K562 (cell line): Measurements from ENCODE around the gene SCAANT1. TPM values are rescaled to one million over a fixed set of nuclear protein-coding genes. Genes with fewer than 3 reads are reported as not detected.

Source experiments
- ATAC-seq: fragments of 200-7000 bp; cut with Tn5 transposase; 3 replicates; pipeline ENCODE4 v1.9.1; 2020; ENCODE audit warnings: moderate library complexity
- BruUV-seq: library from RNA; stranded (reverse); fragments of 400-500 nt; replicated peaks from 2 replicates; lab custom pipeline; 2021; lab: Mats Ljungman, UMichigan
- CTCF ChIA-PET: fragments of 300-600 bp; formaldehyde crosslinking; extraction: SDS; loops from one replicate; lab custom pipeline; 2021; ENCODE audit warnings: low intra/inter-chr PET ratio; lab: Yijun Ruan, JAX
- POLR2A ChIA-PET: fragments of 300-600, 350-650 bp; sonication (Branson Sonifier 250); formaldehyde crosslinking; extraction: SDS; loops from one replicate; lab custom pipeline; 2021; ENCODE audit warnings: antibody characterized with exemption, inconsistent platforms; lab: Yijun Ruan, JAX
- DNase-seq, 4 experiments: peaks; one replicate each; pipeline versions ENCODE4 v3.0.0 to v3.0.0-alpha.2; 2011 to 2018; ENCODE audit warnings: low spot score in 3 of 4, mixed read lengths in 3 of 4; ENCODE audit errors: extremely low read depth in 1 of 4
- FAIRE-seq: peaks from 2 replicates; lab custom pipeline; 2011; peaks lifted over from hg19 to GRCh38; lab: Jason Lieb, UNC
- H2AFZ ChIP-seq: 2 replicates; pipeline ENCODE4 v1.6.0; 2011; ENCODE audit warnings: low read depth, low read length, control low read depth, inconsistent platforms
- H3K27ac ChIP-seq: fragments of 200-600 bp; 3 replicates; pipeline ENCODE4 v1.8.0; 2011; ENCODE audit warnings: low read depth, mild to moderate bottlenecking, control low read depth, inconsistent platforms, low read length, moderate library complexity, mixed read lengths; ENCODE audit errors: extremely low read depth
- H3K27me3 ChIP-seq, 2 experiments: fragments of 300-600 bp in 1 of 2; 2 replicates in 1 of 2; 3 replicates in 1 of 2; pipeline versions ENCODE4 v1.6.0 to v1.8.0; 2011; ENCODE audit warnings: inconsistent platforms in 2 of 2, low read length in 2 of 2, mild to moderate bottlenecking in 1 of 2, mixed read lengths in 1 of 2, moderate library complexity in 1 of 2; ENCODE audit not compliant: control insufficient read depth in 2 of 2, insufficient read depth in 2 of 2
- H3K36me3 ChIP-seq: fragments of 300-600 bp; 3 replicates; pipeline ENCODE4 v1.8.0; 2011; ENCODE audit warnings: mild to moderate bottlenecking, low read length, inconsistent platforms; ENCODE audit not compliant: control insufficient read depth, insufficient read depth
- H3K4me1 ChIP-seq, 2 experiments: fragments of 200-600 bp in 1 of 2; replicated peaks in 1 of 2; 2 replicates in 1 of 2; 3 replicates in 1 of 2; pipeline versions ENCODE4 v1.5.1 to v1.8.0; 2011; ENCODE audit warnings: inconsistent platforms in 2 of 2, low read length in 2 of 2, mild to moderate bottlenecking in 1 of 2, mixed read lengths in 1 of 2, moderate library complexity in 1 of 2; ENCODE audit not compliant: control insufficient read depth in 2 of 2, insufficient read depth in 2 of 2
- H3K4me2 ChIP-seq: 2 replicates; pipeline ENCODE4 v1.6.1; 2011; ENCODE audit warnings: low read length, control low read depth, inconsistent platforms, mixed read lengths; ENCODE audit not compliant: insufficient read depth
- H3K4me3 ChIP-seq: fragments of 200-600 bp; sonication (generic), shearing (Covaris generic); 2 replicates; pipeline ENCODE4 v1.5.1; 2016; ENCODE audit warnings: control low read depth, inconsistent platforms
- H3K79me2 ChIP-seq: fragments of 200-600 bp; 3 replicates; pipeline ENCODE4 v1.8.0; 2011; ENCODE audit warnings: low read length, inconsistent platforms; ENCODE audit not compliant: control insufficient read depth, insufficient read depth
- H3K9ac ChIP-seq, 2 experiments: 2 replicates each; pipeline versions ENCODE4 v1.6.0 to v1.6.1; 2011; ENCODE audit warnings: low read depth in 2 of 2, low read length in 2 of 2, control low read depth in 1 of 2, inconsistent platforms in 1 of 2, mild to moderate bottlenecking in 1 of 2, mixed read lengths in 1 of 2; ENCODE audit not compliant: insufficient read depth in 1 of 2
- H3K9me1 ChIP-seq: one replicate; pipeline ENCODE4 v1.6.0; 2011; ENCODE audit warnings: inconsistent platforms, mild to moderate bottlenecking, low read length, moderate library complexity; ENCODE audit not compliant: control insufficient read depth, insufficient read depth
- H3K9me3 ChIP-seq: replicated peaks from 2 replicates; pipeline ENCODE4 v1.5.1; 2011; ENCODE audit warnings: low read depth, low read length, inconsistent platforms; ENCODE audit not compliant: control insufficient read depth, insufficient read depth
- H4K20me1 ChIP-seq: replicated peaks from 2 replicates; pipeline ENCODE4 v1.6.1; 2011; ENCODE audit warnings: low read length, inconsistent platforms, mixed read lengths; ENCODE audit not compliant: control insufficient read depth, insufficient read depth
- ATF6 ChIP-seq: sonication (generic); formaldehyde crosslinking; IDR thresholded peaks from 2 replicates; pipeline ENCODE4 v1.4.0; 2020; ENCODE audit warnings: mild to moderate bottlenecking, missing genetic modification reagents
- BRD4 ChIP-seq: fragments of 200-600 bp; sonication (generic); IDR thresholded peaks from 2 replicates; pipeline ENCODE4 v1.6.1; 2017; ENCODE audit warnings: inconsistent platforms
- CREB3L1 ChIP-seq: fragments of 450-650 bp; IDR thresholded peaks from 2 replicates; pipeline ENCODE4 v1.6.1; 2014; ENCODE audit warnings: low read depth, mild to moderate bottlenecking, moderate library complexity, borderline replicate concordance
- HDAC6 ChIP-seq: IDR thresholded peaks from 2 replicates; pipeline ENCODE4 v1.6.1; 2012; ENCODE audit warnings: low read depth, mild to moderate bottlenecking, control low read depth, inconsistent platforms, low read length, moderate library complexity
- HINFP ChIP-seq: fragments of 450-650 bp; conservative IDR thresholded peaks from 2 replicates; pipeline ENCODE4 v1.6.1; 2016; ENCODE audit warnings: missing genetic modification characterization, low read depth, mild to moderate bottlenecking, control low read depth, missing compliant biosample characterization
- ILF3 ChIP-seq: fragments of 450-650 bp; IDR thresholded peaks from 2 replicates; pipeline ENCODE4 v1.6.1; 2018; ENCODE audit warnings: antibody characterized with exemption, mild to moderate bottlenecking, moderate library complexity, borderline replicate concordance
- MEF2D ChIP-seq: conservative IDR thresholded peaks from 2 replicates; pipeline ENCODE4 v1.6.1; 2016; ENCODE audit warnings: low read depth, missing genetic modification characterization, missing compliant biosample characterization
- NR3C1 ChIP-seq: sonication (generic); formaldehyde crosslinking; IDR thresholded peaks from 2 replicates; pipeline ENCODE4 v1.8.1; 2022; ENCODE audit warnings: missing genetic modification reagents
- PRDM10 ChIP-seq: fragments of 450-650 bp; IDR thresholded peaks from 2 replicates; pipeline ENCODE4 v1.6.1; 2018; ENCODE audit not compliant: partially characterized antibody
- TEAD1 ChIP-seq, 2 experiments: fragments of 450-650 bp in 1 of 2; sonication (generic) in 1 of 2; formaldehyde crosslinking; IDR thresholded peaks; 2 replicates each; pipeline versions ENCODE4 v1.4.0 to v1.8.0; 2020 to 2022; ENCODE audit warnings: mild to moderate bottlenecking in 2 of 2, missing genetic modification reagents in 1 of 2
- ZNF740 ChIP-seq, 3 experiments: fragments of 200-800 bp in 1 of 3; sonication (Bioruptor generic) in 1 of 3; sonication (generic) in 1 of 3; formaldehyde crosslinking in 1 of 3; IDR thresholded peaks; 2 replicates each; pipeline versions ENCODE4 v1.6.1 to v1.8.0; 2016 to 2022; ENCODE audit warnings: mild to moderate bottlenecking in 2 of 3, missing compliant biosample characterization in 2 of 3, missing genetic modification characterization in 2 of 3, missing genetic modification reagents in 1 of 3
- ZNF764 ChIP-seq: fragments of 250-450 bp; sonication (Bioruptor Pico); IDR thresholded peaks from 2 replicates; pipeline ENCODE4 v1.4.0; 2020; ENCODE audit warnings: low read depth, mild to moderate bottlenecking, moderate library complexity
- WGBS: fragments of 100-300 bp; shearing (Covaris generic); methylation state at CpG from one replicate; pipeline ENCODE4 v1.1.6; 2016; ENCODE audit warnings: low coverage, mixed read lengths; ENCODE audit not compliant: insufficient coverage; ENCODE audit errors: missing lambda C conversion rate; 5-methylcytosine and 5-hydroxymethylcytosine counted together
- in situ Hi-C: fragments of 300-500 bp; cut with MboI; formaldehyde crosslinking; loops from 4 replicates; pipeline ENCODE4 v1.15.0; 2018; ENCODE audit warnings: inconsistent platforms, mixed read lengths
- intact Hi-C: fragments of 100-400 bp; cut with micrococcal nuclease; formaldehyde crosslinking; loops from 2 replicates; pipeline ENCODE4 v1.14.2; 2022
- polyA plus RNA-seq, 8 experiments: library from polyadenylated mRNA; depleted of rRNA in 4 of 8; stranded (reverse) in 5 of 8; unstranded in 3 of 8; fragments of >200 nt; fragmentation: Nextera tagmentation in 2 of 8; fragmentation: Illumina TruSeq in 1 of 8; extraction: Ambion mirVana in 2 of 8; extraction: Trizol in 1 of 8; gene quantifications; 2 replicates each; pipeline versions ENCODE4 v1.2.1 to v1.2.3, GENCODE V29; 2011 to 2014; ENCODE audit warnings: inconsistent platforms in 1 of 8, missing spikeins in 1 of 8
- total RNA-seq, 7 experiments: library from RNA; depleted of rRNA in 6 of 7; stranded (reverse); fragments of >200 nt in 6 of 7; fragmentation: Illumina TruSeq in 2 of 7; extraction: Trizol in 2 of 7; gene quantifications; 2 replicates each; pipeline versions ENCODE4 v1.2.1 to v1.2.3, GENCODE V29; 2011 to 2021; ENCODE audit warnings: low replicate concordance in 1 of 7

SCAANT1 gene
- total and polyA plus RNA-seq, 9 of the 15 experiments (the other 6 are each of a cell fraction or from before 2014, with no cell fraction given): not detected

GRCh38 chr3:63954182-63954581 lies 42.0 kb upstream of the SCAANT1 start:
- intact Hi-C loops (no loop called here), in situ Hi-C loops (no loop called here)
- Histone ChIP-seq H3K4me2 (no peak overlapping the region), H3K36me3 (peaks cover 19% of the 10 kb centered on the region; the same call in 1 of the 3 replicates), H3K9ac (no peak overlapping the region), H3K27me3 (no peaks in the 10 kb centered on the region), H3K9me1 (no peaks in the 10 kb centered on the region), H3K9me3 (no peaks in the 10 kb centered on the region), H3K4me1 (no peaks in the 10 kb centered on the region; a peak in 1 of 5 replicates), H4K20me1 (no peaks in the 10 kb centered on the region), H3K79me2 (peaks cover 2% of the 10 kb centered on the region; the same call in 1 of the 3 replicates), H3K27ac (no peak overlapping the region), H2AFZ (no peak overlapping the region), H3K4me3 (no peak overlapping the region)
- no TSS peak for BruUV-seq
- ChIA-PET POLR2A (no interaction called here), CTCF (no interaction called here)
- FAIRE-seq (no peak), ATAC-seq (no peak), DNase-seq (no peak)
- WGBS: 92% methylated on average over 2 of the region's 5 CpGs
- TF ChIP-seq ATF6 (no peak), PRDM10 (no peak), ZNF764 (CRISPR knock-in tag) (no peak), BRD4 (no peak), ILF3 (no peak), TEAD1 (CRISPR knock-in tag; IDR thresholded peaks at IDR 0.05) (no peak), NR3C1 (no peak), HDAC6 (no peak), MEF2D (tag) (no peak), ZNF740 (CRISPR knock-in tag; IDR thresholded peaks at IDR 0.05) (no peak), ZNF740 (tag; IDR thresholded peaks at IDR 0.05) (no peak), HINFP (no peak), CREB3L1 (no peak)
